ENCODE results near the gene MLXIP. TPM values are rescaled to one million over a fixed set of nuclear protein-coding genes. Genes with fewer than 3 reads are reported as not detected.

The MLXIP gene
- total RNA-seq, 4 donors from 2014 or later: 19.8 to 37.1 (median 21.4) TPM

DNA sequence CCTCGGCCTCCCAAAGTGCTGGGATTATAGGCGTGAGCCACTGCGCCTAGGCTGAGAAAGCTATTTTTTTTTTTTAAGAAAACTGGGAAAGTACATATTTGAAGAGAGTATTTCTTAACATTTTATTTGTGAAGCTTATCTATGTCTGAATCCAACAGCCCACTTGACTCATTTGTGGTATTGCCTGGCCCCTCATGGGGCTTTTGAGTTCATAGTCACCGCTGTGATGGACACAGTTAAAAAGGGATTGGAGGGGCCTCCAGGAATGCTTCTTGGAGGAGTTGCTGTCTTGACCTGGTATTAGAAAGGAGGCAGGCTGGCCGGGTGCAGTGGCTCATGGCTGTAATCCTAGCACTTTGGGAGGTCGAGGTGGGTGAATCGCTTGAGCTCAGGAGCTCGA lies 30.4 kb upstream of the MLXIP start:
- TF ChIP-seq, protein P1, sequence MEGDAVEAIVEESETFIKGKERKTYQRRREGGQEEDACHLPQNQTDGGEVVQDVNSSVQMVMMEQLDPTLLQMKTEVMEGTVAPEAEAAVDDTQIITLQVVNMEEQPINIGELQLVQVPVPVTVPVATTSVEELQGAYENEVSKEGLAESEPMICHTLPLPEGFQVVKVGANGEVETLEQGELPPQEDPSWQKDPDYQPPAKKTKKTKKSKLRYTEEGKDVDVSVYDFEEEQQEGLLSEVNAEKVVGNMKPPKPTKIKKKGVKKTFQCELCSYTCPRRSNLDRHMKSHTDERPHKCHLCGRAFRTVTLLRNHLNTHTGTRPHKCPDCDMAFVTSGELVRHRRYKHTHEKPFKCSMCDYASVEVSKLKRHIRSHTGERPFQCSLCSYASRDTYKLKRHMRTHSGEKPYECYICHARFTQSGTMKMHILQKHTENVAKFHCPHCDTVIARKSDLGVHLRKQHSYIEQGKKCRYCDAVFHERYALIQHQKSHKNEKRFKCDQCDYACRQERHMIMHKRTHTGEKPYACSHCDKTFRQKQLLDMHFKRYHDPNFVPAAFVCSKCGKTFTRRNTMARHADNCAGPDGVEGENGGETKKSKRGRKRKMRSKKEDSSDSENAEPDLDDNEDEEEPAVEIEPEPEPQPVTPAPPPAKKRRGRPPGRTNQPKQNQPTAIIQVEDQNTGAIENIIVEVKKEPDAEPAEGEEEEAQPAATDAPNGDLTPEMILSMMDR (IDR thresholded peaks at IDR 0.05; ENCODE audit: low read depth): no peak

DNA sequence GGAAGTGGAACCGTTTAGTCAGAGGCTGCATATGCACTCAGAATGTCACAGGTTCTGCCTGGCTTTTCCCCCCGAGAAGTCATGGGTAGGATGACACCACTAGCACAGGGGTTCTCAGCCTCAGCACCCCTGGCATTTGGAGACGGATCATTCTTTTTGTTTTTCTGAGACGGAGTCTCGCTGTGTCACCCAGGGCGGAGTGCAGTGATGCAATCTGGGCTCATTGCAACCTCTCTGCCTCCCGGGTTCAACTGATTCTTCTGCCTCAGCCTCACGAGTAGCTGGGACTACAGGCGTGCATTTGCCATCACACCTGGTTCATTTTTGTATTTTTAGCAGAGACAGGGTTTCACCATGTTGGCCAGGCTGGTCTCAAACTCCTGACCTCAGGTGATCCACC lies 28.7 kb upstream of the MLXIP start:
- TF ChIP-seq, protein P1 (IDR thresholded peaks at IDR 0.05; ENCODE audit: low read depth): no peak

DNA sequence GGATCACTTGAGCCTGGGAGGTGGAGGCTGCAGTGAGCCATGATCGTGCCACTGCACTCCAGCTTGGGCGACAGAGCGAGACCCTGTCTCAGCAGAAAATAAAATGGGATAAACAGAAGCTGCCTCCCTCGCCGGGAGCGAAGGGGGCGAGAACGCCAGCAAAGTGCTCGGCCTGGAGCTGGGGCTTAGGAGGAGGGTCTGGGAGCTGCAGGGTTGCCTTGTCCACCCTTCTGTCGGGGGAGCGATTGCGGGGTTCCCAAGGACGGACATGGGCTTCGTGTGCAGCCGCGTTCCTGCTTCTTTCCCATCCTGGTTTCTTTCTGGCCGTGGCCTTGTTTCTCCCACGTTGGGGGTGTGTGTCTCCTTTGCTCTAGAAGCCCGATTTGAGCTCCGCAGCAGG lies 27.9 kb upstream of the MLXIP start:
- TF ChIP-seq, protein P1 (IDR thresholded peaks at IDR 0.05; ENCODE audit: low read depth): no peak

DNA sequence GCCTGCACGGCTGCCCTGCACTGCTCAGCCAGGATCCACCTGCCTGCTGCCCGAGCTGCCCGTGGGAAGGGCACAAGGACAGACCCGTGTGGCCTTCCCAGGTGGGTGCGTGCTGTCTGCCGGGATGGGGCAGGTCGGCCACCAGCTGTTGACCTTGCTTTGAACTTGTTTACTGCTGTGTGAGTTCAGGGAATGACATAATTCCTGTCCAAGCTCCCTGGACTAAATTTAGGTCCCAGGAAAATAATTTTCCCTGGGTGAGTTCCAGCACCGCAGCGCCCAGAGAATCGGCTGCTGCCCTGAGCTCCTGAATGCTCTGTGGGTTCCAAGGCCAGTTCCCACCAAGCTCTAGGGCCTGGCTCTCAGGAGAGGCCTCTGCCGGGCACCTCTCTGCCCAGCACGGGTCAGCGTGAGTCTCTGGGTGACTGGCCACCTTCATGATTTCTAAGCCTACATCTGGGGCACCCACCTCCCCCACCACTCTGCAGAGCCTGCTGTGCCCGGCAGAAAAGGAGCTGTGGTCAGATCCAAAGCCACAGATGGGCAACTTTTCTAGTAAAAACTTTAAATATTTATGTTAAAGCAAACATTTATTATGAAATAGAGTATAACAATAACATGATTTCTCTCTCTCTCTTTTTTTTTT lies 27.2 kb upstream of the MLXIP start:
- TF ChIP-seq, protein P1 (IDR thresholded peaks at IDR 0.05; ENCODE audit: low read depth): no peak

DNA sequence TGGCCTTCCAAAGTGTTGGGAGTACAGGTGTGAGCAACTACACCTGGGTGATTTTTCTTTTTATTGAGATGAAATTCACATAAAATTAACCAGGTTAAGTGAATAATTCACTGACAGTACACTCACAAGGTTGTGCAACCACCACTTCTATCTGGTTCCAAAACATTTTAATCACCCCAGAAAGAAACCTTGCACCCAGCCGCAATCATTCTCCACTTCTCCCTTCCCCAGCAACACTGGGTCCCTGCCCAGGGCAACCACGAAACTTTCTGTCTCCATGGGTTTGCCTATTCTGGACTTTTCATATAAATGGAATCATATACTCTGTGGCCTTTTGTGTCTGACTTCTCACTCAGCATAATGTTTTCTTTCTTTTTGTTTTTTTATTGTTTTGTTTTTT lies 26.3 kb upstream of the MLXIP start:
- TF ChIP-seq, protein P1 (IDR thresholded peaks at IDR 0.05; ENCODE audit: low read depth): no peak

DNA sequence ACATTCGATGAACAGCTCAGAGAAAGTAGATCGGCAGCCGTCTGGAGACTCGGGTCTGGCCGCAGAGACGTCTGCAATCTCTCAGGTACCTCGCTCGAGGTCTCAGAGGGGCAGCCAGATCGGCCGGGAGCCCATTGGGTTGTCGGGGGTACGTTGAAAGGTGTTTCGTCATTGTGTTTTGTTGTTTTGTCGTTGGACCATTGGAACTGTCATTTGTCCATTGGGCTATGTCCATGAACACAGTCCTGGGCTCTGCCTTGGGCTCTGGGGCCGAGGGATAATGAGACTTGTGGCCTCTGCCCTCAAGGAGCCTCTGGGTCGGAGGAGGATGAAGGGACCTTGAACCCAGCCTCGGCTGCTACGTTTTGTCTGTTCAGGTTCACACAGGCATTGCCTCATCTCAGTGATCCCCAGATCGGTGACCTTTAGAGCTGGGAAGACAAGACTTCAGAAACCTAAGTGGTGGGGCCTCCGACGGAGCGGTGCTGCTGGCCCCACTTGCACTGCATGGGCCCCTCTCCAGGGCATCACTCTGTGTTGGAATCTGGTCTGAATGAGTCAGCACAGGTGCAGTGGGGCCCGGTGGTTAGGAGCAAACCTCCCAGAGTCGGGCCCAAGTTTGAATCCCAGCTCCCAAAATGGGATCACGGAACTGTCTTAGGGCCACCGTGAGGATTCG lies 23.6 kb upstream of the MLXIP start:
- TF ChIP-seq, protein P1 (IDR thresholded peaks at IDR 0.05; ENCODE audit: low read depth): no peak

DNA sequence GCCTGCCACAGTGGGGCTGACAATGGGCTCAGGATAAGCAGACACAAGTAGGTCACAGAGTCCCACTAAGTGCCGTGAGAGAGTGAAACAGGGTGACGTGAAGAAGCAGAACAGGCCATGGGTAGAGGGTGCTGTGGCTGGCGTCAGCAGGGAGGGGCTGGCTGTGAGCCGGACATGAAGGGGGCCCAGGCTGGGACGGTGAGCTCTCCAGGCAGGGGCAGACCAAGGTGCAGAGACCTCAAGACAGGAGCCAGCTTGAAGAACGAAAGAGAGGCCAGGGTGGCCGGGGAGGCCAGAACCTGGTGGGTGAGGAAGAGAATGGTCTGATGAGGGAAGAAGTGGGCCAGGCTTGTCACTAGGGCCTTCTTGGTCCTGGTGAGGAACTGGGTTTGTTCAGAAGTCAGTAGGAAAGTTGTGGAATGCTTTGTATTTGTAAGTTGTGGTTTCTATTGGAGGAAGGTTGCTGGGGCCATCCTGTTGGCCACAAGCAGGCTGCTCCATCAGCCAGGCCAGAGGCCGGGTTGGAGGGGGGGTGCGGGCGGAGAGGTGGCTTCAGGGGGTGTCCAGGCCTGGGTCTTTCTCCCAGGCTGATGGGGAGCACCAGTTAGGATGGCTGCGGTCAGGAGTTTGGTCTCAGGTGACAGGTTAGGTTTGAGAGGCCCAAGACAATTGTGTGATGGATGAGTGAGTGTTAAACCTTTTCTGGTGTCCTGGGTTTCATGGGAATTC lies 21.4 kb upstream of the MLXIP start:
- TF ChIP-seq, protein P1 (IDR thresholded peaks at IDR 0.05; ENCODE audit: low read depth): no peak
